HCT116 (cell line): ENCODE measurements around the gene PCDHB2.

Experiments used
- CBX3 ChIP-seq: IDR thresholded peaks from 2 replicates; pipeline ENCODE4 v1.6.1; 2012; ENCODE audit warnings: low read depth
- CEBPB ChIP-seq: IDR thresholded peaks from 2 replicates; pipeline ENCODE4 v1.6.1; 2012; ENCODE audit warnings: low read depth
- EZH2 ChIP-seq: fragments of 200-600 bp; sonication (generic); IDR thresholded peaks from 2 replicates; pipeline ENCODE4 v1.6.1; 2017; ENCODE audit warnings: antibody characterized with exemption, mixed run types
- JUND ChIP-seq: IDR thresholded peaks from 2 replicates; pipeline ENCODE4 v1.6.1; 2012
- POLR2A ChIP-seq: IDR thresholded peaks from 2 replicates; pipeline ENCODE4 v1.7.0; 2011; ENCODE audit warnings: borderline replicate concordance; ENCODE audit not compliant: insufficient read depth, insufficient read length; ENCODE audit errors: extremely low read depth
- POLR2AphosphoS5 ChIP-seq: IDR thresholded peaks from 2 replicates; pipeline ENCODE4 v1.6.1; 2011; ENCODE audit warnings: mild to moderate bottlenecking, low read depth, low read length, moderate library complexity
- RAD21 ChIP-seq: IDR thresholded peaks from 2 replicates; pipeline ENCODE4 v1.6.1; 2012; ENCODE audit warnings: low read depth, mild to moderate bottlenecking
- SP1 ChIP-seq: IDR thresholded peaks from 2 replicates; pipeline ENCODE4 v1.6.1; 2012; ENCODE audit warnings: low read depth
- TCF7L2 ChIP-seq: IDR thresholded peaks from 2 replicates; pipeline ENCODE4 v1.7.0; 2011; ENCODE audit warnings: borderline replicate concordance, inconsistent platforms; ENCODE audit not compliant: insufficient read depth, insufficient read length; ENCODE audit errors: extremely low read depth
- TF ChIP-seq, protein P1 (sequence below): IDR thresholded peaks from 2 replicates; pipeline ENCODE4 v1.6.1; 2012
- TF ChIP-seq, protein P2 (sequence below), 3 experiments: fragments of 200-600 bp in 1 of 3; sonication (generic) in 1 of 3; IDR thresholded peaks in 2 of 3; conservative IDR thresholded peaks in 1 of 3; 2 replicates each; pipeline ENCODE4 v1.5.1; 2012 to 2017; ENCODE audit warnings: low read depth in 2 of 3, low read length in 2 of 3, antibody characterized with exemption in 1 of 3, borderline replicate concordance in 1 of 3, control low read depth in 1 of 3, mild to moderate bottlenecking in 1 of 3, mixed read lengths in 1 of 3, mixed run types in 1 of 3, moderate library complexity in 1 of 3; ENCODE audit not compliant: insufficient read depth in 1 of 3
- TF ChIP-seq, protein P3 (sequence below): IDR thresholded peaks from 2 replicates; pipeline ENCODE4 v1.6.1; 2011; ENCODE audit warnings: mild to moderate bottlenecking, low read length, moderate library complexity; ENCODE audit not compliant: insufficient replicate concordance; ENCODE audit errors: extremely low read depth

DNA sequence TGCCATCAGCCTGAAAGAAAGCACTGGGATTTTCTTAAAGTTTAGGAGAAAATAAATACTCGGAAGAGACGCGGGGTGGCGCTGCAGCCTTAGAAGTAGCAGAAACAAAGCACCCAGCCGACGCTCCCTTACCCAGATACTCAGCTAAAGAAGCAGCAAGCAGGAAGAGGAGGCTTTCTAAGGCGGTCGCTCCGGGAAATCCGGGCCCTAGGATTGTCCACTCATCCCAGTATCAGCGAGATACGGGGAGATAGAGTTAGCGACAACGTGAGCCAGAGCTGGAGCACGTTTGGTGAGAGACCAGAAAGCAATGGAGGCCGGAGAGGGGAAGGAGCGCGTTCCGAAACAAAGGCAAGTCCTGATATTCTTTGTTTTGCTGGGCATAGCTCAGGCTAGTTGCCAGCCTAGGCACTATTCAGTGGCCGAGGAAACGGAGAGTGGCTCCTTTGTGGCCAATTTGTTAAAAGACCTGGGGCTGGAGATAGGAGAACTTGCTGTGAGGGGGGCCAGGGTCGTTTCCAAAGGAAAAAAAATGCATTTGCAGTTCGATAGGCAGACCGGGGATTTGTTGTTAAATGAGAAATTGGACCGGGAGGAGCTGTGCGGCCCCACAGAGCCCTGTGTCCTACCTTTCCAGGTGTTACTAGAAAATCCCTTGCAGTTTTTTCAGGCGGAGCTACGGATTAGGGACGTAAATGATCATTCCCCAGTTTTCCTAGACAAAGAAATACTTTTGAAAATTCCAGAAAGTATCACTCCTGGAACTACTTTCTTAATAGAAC lies at the start of gene PCDHB2:
- TF ChIP-seq POLR2A (no peak), EZH2 (no peak), CEBPB (no peak), POLR2AphosphoS5 (no peak), CBX3 (no peak), RAD21 (no peak), TCF7L2 (no peak), SP1 (no peak), JUND (no peak)
- TF ChIP-seq, protein P1, sequence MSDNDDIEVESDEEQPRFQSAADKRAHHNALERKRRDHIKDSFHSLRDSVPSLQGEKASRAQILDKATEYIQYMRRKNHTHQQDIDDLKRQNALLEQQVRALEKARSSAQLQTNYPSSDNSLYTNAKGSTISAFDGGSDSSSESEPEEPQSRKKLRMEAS, result no peak
- TF ChIP-seq, protein P2, sequence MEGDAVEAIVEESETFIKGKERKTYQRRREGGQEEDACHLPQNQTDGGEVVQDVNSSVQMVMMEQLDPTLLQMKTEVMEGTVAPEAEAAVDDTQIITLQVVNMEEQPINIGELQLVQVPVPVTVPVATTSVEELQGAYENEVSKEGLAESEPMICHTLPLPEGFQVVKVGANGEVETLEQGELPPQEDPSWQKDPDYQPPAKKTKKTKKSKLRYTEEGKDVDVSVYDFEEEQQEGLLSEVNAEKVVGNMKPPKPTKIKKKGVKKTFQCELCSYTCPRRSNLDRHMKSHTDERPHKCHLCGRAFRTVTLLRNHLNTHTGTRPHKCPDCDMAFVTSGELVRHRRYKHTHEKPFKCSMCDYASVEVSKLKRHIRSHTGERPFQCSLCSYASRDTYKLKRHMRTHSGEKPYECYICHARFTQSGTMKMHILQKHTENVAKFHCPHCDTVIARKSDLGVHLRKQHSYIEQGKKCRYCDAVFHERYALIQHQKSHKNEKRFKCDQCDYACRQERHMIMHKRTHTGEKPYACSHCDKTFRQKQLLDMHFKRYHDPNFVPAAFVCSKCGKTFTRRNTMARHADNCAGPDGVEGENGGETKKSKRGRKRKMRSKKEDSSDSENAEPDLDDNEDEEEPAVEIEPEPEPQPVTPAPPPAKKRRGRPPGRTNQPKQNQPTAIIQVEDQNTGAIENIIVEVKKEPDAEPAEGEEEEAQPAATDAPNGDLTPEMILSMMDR (IDR thresholded peaks at IDR 0.05 in 2 of 3, conservative IDR thresholded peaks at IDR 0.05 in 1 of 3; ENCODE audit: borderline replicate concordance in 1 of 3, insufficient read depth in 1 of 3, low read depth in 2 of 3, low read length in 2 of 3), result no peak
- TF ChIP-seq, protein P3, sequence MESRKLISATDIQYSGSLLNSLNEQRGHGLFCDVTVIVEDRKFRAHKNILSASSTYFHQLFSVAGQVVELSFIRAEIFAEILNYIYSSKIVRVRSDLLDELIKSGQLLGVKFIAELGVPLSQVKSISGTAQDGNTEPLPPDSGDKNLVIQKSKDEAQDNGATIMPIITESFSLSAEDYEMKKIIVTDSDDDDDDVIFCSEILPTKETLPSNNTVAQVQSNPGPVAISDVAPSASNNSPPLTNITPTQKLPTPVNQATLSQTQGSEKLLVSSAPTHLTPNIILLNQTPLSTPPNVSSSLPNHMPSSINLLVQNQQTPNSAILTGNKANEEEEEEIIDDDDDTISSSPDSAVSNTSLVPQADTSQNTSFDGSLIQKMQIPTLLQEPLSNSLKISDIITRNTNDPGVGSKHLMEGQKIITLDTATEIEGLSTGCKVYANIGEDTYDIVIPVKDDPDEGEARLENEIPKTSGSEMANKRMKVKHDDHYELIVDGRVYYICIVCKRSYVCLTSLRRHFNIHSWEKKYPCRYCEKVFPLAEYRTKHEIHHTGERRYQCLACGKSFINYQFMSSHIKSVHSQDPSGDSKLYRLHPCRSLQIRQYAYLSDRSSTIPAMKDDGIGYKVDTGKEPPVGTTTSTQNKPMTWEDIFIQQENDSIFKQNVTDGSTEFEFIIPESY, result no peak
